ENCODE measurements around the gene ONECUT2.

DNA sequence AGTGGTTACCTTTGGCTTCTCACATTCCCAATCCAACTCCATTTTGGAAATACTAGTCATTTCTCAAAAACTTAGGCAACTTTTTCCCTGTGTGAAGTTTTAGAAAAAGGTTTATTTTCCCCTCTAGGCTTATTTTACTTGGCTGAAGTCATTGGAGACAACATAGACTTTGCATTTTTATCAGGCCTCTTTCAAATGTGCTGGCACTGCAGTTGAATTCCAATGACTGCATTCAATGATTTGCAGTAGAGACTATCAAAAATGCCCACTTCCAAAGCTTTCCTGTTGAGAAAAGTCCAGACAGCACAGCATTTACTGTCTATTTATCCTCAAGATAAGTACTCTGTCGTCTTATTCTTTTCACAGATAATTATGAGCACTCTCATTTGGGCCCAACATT, 70.1 kb downstream of the ONECUT2 start:
- TF ChIP-seq, protein P1, sequence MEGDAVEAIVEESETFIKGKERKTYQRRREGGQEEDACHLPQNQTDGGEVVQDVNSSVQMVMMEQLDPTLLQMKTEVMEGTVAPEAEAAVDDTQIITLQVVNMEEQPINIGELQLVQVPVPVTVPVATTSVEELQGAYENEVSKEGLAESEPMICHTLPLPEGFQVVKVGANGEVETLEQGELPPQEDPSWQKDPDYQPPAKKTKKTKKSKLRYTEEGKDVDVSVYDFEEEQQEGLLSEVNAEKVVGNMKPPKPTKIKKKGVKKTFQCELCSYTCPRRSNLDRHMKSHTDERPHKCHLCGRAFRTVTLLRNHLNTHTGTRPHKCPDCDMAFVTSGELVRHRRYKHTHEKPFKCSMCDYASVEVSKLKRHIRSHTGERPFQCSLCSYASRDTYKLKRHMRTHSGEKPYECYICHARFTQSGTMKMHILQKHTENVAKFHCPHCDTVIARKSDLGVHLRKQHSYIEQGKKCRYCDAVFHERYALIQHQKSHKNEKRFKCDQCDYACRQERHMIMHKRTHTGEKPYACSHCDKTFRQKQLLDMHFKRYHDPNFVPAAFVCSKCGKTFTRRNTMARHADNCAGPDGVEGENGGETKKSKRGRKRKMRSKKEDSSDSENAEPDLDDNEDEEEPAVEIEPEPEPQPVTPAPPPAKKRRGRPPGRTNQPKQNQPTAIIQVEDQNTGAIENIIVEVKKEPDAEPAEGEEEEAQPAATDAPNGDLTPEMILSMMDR (IDR thresholded peaks at IDR 0.05; ENCODE audit: insufficient read depth, low read length, poor library complexity, severe bottlenecking) = no peak
- no peak for TF ChIP-seq EZH2phosphoT487 (conservative IDR thresholded peaks at IDR 0.05; ENCODE audit: low read length)

Measured in SU-DHL-6 (cell line).